Suppressor macrophage treated with lipopolysaccharide for 4 hours (primary cell): ENCODE results near the gene EDIL3.
A peak's percentile ranks its signal among the peaks of the same experiment; 100 is the strongest.

ENCODE experiments used
- DNase-seq: peaks from one replicate; pipeline ENCODE4 v3.0.0-alpha.2; 2020

Gene EDIL3

DNA sequence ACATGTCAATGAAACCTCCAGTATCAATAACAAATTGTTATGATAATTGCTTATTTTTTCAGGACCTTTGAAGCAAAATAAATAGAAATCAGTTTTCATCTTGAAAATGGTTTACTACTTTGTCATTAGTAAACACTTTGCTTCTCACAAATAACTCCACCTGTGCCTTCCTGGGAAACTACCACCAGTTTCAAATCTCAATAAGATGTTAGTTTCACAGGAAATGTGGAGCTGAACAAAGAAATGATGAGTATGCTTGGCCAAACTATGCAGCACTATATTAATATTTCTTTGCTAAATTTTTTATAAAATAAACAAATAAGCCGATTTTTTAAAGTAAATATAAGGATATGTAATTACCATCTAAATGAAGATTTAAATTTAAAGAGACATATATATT, 442.5 kb downstream of the EDIL3 start:
- DNase-seq, result no peak

DNA sequence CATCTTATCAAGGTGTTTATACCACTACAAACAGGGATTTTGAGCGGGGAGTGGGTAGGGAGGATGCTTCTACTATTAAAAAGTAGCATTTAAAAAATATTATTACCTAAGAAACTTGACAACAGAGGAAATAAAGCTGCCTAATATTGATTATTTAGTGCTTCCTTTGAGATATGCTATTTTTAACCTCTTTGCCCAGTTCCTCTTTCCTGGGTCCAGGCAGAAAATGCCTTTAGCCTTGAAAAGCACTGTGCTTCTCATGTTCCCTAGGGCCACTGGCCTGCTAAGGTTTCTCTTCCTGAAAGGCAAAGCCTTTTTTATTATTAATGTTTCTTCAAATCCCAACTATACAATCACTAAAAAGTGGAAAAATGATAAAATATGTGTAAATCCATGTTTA, 446.8 kb downstream of the EDIL3 start:
- DNase-seq, result no peak

DNA sequence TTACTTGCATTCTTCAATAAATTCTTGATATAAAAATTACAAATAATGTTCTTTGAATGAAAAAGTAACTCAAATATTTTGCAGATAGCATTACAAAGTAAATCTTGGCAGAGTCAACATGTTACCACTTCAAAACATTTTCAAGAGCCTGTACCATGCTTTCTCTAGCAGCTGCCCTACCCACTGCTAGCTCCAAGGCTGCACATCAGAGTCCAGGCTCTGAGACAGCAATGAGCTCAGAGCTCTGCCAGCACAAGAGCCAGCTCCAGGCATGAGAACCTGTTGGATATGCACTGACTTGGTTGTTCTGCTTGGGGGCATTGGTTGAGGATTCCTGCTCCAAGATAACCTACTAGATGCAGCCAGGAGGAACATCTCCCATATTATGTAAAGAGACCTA, 452.7 kb downstream of the EDIL3 start:
- no peak for DNase-seq

DNA sequence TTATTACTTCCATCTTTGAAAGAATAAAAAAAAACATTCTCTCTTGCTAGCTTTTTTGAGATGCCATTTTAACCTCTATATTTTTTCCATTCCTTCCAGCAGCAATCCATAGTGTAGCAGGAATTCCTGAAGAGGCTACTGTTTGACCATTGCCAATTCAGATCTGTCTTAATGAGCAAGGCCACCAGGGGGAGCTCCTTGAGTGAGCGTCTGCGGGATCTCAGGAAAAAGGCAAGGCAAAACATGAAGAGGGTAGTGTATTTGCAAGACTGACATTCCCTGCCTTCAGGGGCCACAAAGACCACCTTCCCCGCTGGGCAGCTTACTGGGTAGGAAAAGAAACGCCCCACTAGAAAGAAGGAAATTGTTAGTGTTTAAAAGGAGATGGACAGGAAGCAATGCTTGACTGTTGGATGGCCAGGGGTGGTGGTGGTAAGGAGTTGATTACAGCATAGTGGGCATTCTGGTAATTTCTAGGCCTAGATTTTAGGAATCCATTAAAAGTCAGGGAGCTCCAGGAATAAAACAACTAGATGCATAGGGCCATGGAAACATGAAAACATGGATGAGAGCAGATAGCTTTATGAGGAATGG, 457.4 kb downstream of the EDIL3 start:
- DNase-seq, result peak; percentile 62

DNA sequence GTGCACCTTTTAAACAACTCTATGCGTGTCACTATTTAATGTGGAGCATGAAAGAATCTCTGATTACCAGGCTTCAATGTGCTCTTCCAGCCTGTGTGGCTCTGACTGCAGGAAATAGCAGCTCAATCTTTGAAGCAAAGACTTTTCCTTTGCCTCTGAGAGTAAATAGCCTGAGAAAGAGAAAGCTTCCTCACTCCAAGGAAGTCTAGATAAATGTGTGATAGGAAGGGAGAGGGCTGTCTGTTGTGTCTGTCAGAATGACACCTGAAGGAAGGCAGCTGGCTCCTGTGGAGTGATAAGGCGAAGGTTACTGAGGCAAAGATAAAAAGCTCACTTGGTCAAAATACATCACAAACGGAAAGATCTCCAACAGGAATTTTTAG, 458.7 kb downstream of the EDIL3 start:
- DNase-seq, result no peak

DNA sequence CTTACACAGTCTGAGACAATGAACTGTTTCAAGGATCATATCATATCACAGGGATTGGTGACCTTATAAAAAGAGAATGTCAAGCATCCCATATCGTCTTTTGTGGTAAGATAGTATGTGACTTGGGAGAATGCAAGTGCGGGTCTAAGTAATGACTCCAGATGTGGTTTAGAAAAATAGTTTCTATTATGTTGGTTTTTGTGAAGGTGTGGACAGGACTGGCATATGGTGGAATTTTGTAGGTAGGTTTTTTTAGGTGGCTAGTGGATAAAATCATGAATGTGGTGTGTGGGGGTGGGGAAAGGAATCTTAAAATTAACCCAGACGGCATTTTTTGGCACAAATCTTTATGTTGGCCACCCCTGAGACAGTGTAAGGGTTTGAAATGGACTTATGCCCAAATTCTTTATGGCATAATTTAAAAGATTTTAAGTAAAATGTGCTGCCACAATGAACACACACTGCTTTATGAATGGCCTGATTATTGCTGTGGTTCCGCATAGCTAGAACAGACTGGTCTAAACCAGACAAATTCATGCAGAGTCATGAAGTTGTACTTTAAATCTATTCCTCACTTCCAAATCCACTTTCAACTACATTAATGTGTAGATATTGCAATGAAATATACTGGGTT, 459.2 kb downstream of the EDIL3 start:
- DNase-seq, result no peak

DNA sequence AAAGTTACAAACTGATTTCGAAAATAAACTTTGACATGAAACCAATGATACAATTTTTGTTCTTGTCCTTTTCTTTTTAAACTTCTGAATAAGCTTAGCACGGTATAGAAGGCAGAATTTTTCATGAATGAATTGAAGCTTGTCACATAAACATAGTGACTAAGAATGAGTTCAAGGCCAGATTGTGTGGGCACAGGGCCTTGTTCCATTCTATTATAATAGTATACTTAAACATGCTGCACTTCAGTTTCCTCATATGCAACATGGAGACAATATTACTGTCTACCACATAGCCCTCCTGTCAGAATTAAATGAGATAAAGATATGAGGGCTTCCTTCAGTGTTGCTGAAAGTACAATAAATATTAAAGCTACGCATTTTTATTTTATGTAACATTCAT, 459.8 kb downstream of the EDIL3 start:
- no peak for DNase-seq

DNA sequence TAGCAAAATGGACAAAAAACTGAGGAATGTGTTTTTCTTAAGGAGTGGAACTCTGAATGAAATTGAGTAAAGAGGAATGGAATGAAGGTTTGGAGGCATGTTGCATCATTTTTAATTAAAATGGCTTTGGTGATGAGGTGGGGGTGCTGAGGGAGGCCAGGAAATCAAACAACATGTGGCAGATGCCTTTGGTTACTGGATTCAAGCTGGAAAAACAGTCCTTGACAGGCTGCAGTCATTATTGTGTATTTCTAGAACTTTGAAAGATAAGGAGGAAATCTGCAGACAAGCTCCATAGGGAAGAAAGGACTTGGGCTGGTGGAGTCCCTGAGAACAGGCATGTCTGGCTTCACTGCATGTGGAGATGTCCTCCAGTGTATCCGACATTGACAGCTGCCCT, 460.5 kb downstream of the EDIL3 start:
- no peak for DNase-seq

DNA sequence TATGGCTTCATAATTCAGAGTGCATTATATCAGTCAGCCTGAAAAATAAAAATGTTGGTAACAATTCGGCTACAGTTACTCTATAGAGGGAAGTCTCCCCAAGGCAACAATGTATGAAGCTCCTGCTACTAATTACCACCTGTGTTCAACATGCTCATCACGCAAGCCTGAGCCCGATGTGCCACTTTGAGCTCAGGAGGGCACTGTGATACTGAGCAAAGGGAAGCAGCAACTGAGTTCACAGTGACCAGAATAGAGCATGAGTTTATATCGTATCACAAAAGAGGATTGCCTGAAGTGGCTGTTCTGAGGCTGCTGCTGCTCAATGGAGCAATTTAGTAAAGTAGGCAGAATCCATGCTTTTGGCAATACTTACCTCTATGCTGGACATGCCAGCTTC, 462.0 kb downstream of the EDIL3 start:
- no peak for DNase-seq

DNA sequence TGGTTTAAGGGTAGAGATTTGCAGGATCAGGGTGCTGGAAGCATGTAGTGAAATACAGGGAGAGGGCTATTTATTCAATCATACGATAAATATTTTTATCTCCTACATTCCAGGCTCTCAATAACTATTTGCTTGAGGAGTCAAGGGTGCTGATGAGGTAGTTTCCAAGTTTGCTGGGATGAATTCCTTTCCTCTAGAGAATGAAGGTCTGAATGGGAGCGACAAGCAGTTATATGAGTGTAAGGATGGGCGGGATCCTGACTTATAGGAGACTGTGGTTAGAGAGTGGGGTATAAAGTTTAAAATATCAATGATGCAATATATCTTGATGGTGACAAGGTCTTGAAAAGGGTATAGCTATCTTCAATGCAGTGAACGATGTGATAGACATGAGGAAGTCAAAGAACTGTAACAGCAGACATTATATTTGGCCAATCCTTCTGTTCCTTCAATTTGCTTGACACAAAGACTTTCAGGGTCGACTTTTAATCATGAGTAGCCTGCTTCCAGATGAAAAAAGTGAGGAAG, 462.9 kb downstream of the EDIL3 start:
- no peak for DNase-seq

DNA sequence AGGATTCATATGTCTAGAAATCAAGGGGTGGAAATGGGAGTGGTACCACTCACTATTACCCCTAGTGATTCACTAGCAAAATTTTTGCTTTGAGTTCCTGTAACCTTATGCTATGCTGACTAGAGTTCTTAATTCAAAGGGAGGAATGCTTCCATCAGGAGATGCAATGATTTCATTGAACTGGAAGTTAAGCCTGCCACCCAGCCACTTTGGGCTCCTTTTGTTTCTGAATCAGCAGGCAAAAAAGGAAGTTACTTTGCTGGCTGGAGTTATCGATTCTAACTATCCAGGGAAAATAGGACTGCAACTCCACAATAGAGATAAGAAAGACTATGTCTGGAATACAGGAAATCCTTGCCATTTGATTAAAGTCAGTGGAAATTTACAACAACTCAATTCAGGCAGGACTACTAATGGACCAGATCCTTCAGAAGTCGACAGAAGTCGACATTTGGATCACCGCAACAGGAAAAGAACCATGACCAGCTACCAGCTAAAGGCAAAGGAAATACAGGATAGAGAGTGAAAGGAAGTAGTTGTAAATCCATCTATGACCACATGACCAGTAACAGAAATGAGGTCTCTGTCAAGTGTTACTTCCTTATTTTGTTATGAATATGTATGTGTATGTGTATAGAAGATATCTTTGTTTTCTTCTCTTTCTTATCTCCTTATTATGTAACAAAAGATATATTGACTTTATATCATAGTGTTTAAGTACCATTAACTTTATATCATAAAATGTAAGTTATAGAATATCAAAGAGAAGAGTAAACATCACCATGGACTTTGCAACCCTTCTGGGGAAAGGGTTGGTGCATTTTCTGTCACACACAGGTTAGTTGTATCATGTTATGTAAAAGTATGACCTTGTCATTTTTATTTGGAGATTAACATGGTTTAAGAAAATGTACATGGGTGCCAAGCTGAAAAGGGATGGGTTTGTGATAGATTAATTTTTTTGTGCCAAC, 465.3 kb downstream of the EDIL3 start:
- peak; percentile 8 for DNase-seq

DNA sequence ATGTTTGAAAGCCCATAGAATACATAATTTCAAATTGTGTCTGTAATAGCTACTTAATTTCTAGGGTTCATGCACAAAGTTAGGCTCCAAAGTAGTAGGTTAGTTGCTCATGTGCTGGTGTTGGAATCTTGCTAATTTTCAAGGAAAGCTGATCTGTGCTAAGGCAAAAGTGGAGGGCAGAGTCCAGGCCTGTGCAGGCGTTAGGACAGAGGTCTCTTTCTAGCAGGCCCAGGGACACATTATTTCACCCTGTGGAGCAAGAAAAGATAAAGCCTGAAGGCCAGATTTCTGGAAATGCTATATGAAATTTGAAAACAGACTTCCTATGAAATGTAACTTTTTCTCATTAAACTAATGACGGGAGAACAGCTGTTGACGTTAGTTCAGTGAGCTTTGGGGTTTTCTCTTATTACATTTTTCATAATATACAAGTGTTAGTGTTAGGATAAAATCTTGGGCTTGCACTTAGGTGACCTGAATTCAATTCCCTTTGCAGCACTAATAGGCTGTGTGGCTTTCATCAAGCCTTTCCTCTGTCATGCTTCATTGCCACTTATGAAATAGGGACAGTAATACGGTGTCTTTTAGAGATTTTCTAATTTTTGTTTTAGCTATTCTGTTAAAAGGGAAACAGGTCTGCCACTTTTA, 467.3 kb downstream of the EDIL3 start:
- DNase-seq, result no peak

DNA sequence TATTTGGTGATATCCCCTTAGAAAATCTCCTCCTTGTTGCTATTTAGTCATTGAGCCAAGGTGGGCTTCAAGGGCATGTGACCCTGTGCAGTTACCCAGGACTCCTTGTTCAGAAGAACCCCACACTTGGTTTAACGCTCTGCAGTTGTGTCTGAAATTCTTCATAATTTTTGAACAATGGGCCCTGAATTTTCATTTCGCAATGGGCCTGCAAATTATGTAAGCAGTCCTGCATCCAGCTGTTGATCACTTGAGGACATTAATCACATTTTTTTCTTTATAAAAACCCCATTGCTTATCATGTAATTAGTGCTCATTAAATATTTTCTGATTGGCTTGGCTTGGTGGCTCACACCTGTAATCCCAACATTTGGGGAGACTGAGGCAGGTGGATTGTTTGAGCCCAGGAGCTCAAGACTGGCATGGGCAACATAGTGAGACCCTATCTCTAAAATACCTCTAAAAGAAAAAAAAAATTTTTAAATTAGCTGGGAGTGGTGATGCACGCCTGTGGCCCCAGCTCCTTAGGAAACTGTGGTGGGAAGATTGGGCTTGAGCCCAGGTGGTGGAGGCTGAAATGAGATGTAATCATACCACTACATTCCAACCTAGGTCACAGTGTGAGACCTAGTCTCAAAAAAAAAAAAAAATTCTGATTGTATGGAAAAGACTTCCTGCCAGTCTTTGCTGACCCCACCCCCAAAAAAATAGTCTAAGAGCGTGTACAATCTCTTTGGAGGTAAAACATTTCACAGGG, 469.8 kb downstream of the EDIL3 start:
- DNase-seq, result no peak

DNA sequence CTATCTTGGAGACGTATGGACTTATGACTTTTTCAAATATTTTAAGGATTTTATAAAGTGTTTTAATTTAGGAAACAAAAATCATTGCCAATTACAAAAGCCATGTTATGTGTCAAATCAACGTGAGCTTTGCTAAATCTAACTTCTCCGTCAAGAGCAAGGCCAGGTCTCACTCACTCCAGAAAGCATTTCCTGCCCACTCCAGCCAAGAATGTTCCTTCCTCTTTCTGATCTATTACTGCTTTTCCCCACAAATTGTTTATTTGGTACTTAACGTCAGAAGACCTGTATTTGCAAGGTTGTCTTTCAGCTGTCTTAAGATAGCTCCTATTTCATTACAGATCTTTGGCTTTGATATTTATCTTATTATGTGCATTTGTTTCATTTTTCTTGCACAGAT, 470.5 kb downstream of the EDIL3 start:
- peak; percentile 29 for DNase-seq

DNA sequence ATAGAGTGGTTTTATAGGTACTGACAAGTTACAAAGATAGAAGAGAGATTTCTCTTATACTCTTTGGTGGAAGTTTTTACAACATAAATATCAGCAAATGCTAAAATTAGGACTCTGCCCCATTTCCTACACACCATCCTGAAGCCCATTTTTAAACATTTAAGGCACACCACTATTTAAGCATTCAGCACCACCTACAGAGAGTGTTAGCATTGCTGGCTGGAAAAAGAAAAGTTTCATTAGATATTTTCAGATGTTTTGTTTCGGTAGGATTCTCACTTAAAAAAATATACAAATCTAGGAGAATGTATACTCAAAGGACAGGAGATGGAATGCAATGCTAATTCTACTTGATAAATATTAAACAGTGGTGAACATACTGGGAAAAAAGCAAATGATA, 471.1 kb downstream of the EDIL3 start:
- DNase-seq, result no peak

DNA sequence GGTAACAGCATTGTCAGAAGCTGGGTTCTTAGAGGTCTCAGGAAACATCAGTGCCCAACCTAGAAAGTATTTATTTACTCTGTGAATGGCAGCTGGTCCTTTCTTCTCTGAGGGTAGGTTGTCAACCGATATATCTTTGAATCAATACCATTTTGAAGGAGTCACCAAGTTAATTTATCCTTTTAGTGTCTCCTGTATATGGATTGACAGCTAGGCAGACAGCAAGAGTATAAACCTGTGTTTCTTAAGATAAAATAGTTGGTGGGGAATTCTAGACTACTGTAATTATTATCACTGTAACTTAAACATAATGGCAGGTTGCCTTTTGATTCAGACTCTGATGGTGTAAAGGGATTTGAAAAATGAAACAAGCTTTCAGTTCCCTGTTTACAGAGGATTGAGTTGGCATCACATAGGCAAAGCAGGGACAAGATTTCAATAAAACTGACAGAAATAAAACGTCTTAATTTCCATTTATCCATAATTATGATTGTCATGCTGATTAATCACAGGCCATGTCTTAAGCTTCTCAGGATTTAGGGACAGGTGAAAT, 473.2 kb downstream of the EDIL3 start:
- DNase-seq, result no peak

DNA sequence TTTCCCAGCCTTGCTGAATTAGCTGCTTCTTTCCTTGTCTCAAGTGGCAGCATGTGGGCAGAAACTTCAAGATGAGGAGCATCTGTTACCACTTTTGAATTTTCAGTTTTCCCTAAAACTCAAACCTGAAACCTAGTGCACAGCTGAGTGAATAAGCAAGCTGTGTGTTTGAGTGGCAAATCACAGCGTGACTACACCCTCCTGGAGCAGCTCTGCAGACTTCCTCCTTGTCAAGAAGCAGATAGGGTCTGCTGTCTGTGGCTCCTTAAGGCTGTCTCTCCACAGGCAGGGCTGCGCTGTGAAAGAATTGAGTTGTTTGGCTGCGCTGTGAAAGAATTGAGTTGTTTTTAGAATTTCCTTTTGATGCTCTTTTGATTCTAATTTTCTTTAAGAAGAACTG, 484.4 kb downstream of the EDIL3 start:
- no peak for DNase-seq

DNA sequence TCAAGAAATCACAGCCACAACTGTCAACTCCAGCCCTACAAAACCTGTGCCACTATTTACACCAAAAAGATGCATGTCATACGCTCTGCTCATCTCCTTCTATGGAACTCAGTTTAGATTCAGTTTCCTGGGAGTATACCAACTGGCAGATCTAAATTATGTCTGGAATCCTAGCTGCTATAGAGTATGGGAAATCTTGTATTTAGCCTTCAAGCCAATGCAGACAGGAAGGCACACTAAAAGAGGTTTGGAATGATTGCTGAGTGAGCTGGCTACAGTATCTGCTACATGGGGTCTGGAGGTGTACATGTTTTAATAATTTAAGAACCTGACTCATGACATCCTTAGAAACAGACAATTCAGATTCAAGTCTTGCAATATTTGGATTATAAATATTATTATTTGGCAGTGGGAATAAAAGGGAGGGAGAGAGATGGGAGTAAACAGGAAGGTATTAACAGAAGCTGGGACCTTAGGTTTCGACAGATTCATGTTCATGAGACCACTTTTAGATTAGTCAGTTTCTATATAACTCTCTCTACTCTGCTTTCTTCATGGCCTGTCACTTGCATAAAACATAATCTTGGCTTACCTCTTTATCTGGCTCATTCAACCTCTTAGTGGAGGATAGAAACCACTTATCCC, 485.2 kb downstream of the EDIL3 start:
- DNase-seq, result no peak

DNA sequence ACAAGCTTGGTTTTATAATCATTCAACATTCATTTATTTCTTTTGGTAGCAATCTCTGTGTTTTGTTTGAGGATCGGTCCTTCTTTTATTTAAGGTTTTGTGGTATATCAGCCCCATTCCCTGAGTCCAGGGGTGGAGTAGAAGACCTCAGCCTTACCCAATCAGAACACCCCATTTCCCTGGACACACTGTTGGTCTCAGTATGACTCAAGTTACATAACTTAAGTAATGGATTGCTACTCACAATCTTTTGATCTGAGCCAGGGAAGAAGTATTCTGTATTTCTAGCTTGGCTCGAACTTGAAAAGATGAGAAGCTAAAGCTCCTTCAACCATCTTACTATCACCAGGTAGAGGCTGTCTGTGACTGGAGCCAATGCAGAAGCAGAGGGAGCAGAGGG, 488.8 kb downstream of the EDIL3 start:
- DNase-seq, result no peak

DNA sequence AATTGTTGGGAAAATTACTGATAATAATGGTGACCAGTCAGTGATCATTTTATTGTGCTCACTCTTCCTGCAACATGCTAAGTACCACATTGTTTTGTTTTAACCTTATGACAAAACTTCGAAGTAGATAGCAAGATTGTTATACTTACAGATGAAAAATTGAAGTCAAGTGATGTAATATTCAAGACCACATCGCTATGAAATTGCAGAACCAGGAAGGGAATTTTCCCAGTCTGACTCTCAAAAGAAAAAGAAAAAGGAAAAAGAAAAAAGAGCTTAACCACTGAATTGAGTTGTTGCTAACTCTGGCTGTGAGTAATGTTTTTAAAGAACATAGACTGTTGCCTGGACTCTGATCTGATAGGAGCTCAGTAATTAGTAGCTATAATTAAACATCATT, 493.4 kb downstream of the EDIL3 start:
- DNase-seq, result no peak
